Uterus (tissue), 4 donors: ENCODE data around the gene MED25. TPM values are rescaled to one million over a fixed set of nuclear protein-coding genes. Genes with fewer than 3 reads are reported as not detected.

Experiments used
- DNase-seq, 2 donors: peaks; one replicate each; pipeline ENCODE4 v3.0.0-alpha.2; 2019 to 2020
- H3K27ac ChIP-seq, 2 donors: fragments of 200-600 bp; sonication (generic); 1 replicate in 1 of 2; 2 replicates in 1 of 2; pipeline ENCODE4 v1.5.1; 2016 to 2018
- H3K27me3 ChIP-seq, 2 donors: fragments of 200-600 bp; sonication (generic); one replicate each; pipeline ENCODE4 v1.5.1; 2018 to 2019; ENCODE audit warnings: control low read depth in 1 of 2
- H3K36me3 ChIP-seq, 2 donors: fragments of 200-600 bp; sonication (generic); one replicate each; pipeline ENCODE4 v1.5.1; 2019; ENCODE audit warnings: control low read depth in 1 of 2
- H3K4me1 ChIP-seq, 2 donors: fragments of 200-600 bp; sonication (generic); one replicate each; pipeline ENCODE4 v1.5.1; 2018 to 2019; ENCODE audit warnings: control low read depth in 1 of 2
- H3K4me3 ChIP-seq, 2 donors: fragments of 200-600 bp; sonication (generic); 1 replicate in 1 of 2; 2 replicates in 1 of 2; pipeline ENCODE4 v1.5.1; 2018 to 2019; ENCODE audit warnings: mild to moderate bottlenecking in 1 of 2
- H3K9me3 ChIP-seq, 2 donors: fragments of 200-600 bp; sonication (generic); one replicate each; pipeline ENCODE4 v1.5.1; 2019; ENCODE audit warnings: control low read depth in 1 of 2
- POLR2A ChIP-seq, 2 donors: fragments of 450-650 bp; IDR thresholded peaks; one replicate each; pipeline ENCODE4 v1.6.1; 2016; ENCODE audit warnings: antibody characterized with exemption in 2 of 2, mild to moderate bottlenecking in 1 of 2, moderate library complexity in 1 of 2
- intact Hi-C: fragments of 100-400 bp; cut with DNase I; formaldehyde crosslinking; loops from one replicate; pipeline ENCODE4 v1.15.1; 2023; ENCODE audit warnings: low total_unique reads
- total RNA-seq, 4 donors: library from RNA; depleted of rRNA in 3 of 4; stranded (reverse); fragments of >200 nt in 3 of 4; gene quantifications; one replicate each; pipeline versions ENCODE4 v1.1.0 to v1.2.4, GENCODE V29; 2014 to 2023
- TF ChIP-seq, protein P1 (sequence below), 4 experiments: fragments of 200-600 bp in 2 of 4; fragments of 450-650 bp in 2 of 4; sonication (generic) in 2 of 4; IDR thresholded peaks; one replicate each; pipeline ENCODE4 v1.5.1; 2016 to 2019; ENCODE audit warnings: antibody characterized with exemption in 4 of 4, mild to moderate bottlenecking in 2 of 4, moderate library complexity in 1 of 4
- donor health status: DM: yes; HTN: yes; CAD: no.

MED25 gene
- total RNA-seq, 4 donors from 2014 or later, result 21.1 to 48.1 (median 26.8) TPM

DNA sequence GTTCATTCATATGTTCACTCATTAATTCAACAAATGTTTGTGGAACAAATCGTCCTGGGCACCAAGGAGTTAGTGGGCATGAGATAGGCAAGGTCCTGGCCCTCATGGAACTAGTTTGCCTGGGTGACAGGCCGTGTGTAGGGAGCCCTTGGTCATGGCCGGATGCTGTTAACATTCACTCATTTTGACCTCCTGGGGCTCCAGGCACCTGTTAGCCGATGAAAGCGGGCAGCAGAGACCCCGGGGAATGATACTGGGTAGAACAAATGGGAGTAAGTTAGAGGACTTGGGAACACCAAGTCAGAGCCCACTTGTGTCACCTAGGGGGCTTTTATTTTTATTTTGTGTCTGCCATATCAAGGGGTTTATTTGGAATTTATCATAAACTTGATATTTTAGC is 6.6 kb downstream of the MED25 start:
- intact Hi-C loops, result no loop called here
- no peaks in the 10 kb centered on the region for H3K9me3 ChIP-seq
- H3K36me3 ChIP-seq, result no peaks in the 10 kb centered on the region
- no peaks in the 10 kb centered on the region for H3K27me3 ChIP-seq
- DNase-seq, result no peak
- no peak for TF ChIP-seq POLR2A (IDR thresholded peaks at IDR 0.05)
- TF ChIP-seq, protein P1, sequence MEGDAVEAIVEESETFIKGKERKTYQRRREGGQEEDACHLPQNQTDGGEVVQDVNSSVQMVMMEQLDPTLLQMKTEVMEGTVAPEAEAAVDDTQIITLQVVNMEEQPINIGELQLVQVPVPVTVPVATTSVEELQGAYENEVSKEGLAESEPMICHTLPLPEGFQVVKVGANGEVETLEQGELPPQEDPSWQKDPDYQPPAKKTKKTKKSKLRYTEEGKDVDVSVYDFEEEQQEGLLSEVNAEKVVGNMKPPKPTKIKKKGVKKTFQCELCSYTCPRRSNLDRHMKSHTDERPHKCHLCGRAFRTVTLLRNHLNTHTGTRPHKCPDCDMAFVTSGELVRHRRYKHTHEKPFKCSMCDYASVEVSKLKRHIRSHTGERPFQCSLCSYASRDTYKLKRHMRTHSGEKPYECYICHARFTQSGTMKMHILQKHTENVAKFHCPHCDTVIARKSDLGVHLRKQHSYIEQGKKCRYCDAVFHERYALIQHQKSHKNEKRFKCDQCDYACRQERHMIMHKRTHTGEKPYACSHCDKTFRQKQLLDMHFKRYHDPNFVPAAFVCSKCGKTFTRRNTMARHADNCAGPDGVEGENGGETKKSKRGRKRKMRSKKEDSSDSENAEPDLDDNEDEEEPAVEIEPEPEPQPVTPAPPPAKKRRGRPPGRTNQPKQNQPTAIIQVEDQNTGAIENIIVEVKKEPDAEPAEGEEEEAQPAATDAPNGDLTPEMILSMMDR (IDR thresholded peaks at IDR 0.05), result no peak
- H3K4me3 ChIP-seq, result no peak overlapping the region
- no peak overlapping the region for H3K27ac ChIP-seq
- no peaks in the 10 kb centered on the region for H3K4me1 ChIP-seq

DNA sequence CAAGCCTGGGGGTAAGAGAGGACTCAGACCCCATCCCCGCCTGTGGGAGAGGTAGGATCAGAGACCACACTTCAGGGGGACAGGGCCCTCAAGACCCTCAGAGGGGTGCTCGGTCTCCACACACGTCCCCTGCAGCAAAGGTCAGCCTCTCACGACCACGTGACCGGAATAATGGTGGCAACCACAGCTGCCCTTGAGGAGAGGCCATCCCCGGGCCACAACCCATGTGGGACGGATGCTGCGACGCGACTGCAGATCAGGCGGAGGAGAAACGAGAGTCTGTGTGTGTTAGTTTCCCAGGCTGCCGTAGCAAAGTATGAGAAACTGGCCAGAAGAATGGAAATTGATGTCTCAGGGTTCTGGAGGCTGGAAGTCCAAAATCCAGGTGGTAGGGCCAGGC is 8.9 kb downstream of the MED25 start:
- Histone ChIP-seq H3K9me3 (no peaks in the 10 kb centered on the region), H3K4me1 (no peaks in the 10 kb centered on the region), H3K27ac (no peak overlapping the region), H3K36me3 (no peaks in the 10 kb centered on the region), H3K27me3 (no peaks in the 10 kb centered on the region), H3K4me3 (no peak overlapping the region)
- TF ChIP-seq, protein P1 (IDR thresholded peaks at IDR 0.05), result no peak
- TF ChIP-seq POLR2A (IDR thresholded peaks at IDR 0.05), result no peak
- DNase-seq, result no peak
- intact Hi-C loops, result no loop called here

DNA sequence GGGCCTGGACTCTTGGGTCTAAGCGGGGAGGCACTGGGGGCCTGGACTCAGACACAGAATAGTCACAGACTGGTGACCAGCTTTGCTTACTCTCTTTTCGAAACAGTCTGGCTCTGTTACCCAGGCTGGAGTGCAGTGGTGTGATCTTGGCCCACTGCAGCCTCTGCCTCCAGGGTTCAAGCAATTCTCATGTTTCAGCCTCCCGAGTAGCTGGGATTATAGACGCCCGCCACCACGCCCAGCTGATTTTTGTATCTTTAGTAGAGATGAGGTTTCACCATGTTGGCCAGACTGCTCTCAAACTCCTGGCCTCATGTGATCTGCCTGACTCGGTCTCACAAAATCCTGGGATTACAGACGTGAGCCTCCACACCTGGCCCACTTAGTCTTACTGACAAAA is 11.1 kb downstream of the MED25 start:
- Histone ChIP-seq H3K36me3 (no peaks in the 10 kb centered on the region), H3K4me3 (no peak overlapping the region), H3K27ac (no peak overlapping the region), H3K27me3 (no peaks in the 10 kb centered on the region), H3K4me1 (no peaks in the 10 kb centered on the region), H3K9me3 (no peaks in the 10 kb centered on the region)
- TF ChIP-seq, protein P1 (IDR thresholded peaks at IDR 0.05), result no peak
- TF ChIP-seq POLR2A (IDR thresholded peaks at IDR 0.05), result no peak
- intact Hi-C loops, result no loop called here
- DNase-seq, result no peak

DNA sequence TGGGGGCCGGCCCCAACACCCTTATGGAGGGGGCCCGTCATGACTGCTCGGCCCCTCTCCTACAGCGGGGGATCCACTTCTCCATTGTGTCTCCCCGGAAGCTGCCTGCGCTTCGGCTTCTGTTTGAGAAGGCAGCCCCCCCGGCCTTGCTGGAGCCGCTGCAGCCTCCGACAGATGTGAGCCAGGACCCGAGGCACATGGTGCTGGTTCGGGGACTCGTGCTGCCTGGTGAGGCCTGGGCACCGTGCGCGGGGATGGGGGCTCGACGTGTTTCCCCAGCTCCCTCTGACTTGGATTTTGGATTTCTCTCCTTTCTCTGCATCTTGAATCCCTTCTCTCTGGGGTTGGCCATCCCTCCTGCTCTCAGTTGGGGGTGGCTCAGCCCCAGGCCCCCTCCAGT is 11.6 kb downstream of the MED25 start:
- Histone ChIP-seq H3K36me3 (no peaks in the 10 kb centered on the region), H3K4me1 (no peaks in the 10 kb centered on the region), H3K27ac (no peak overlapping the region), H3K4me3 (no peak overlapping the region), H3K27me3 (no peaks in the 10 kb centered on the region), H3K9me3 (no peaks in the 10 kb centered on the region)
- TF ChIP-seq, protein P1 (IDR thresholded peaks at IDR 0.05), result no peak
- no peak for TF ChIP-seq POLR2A (IDR thresholded peaks at IDR 0.05)
- DNase-seq, result no peak
- intact Hi-C loops, result no loop called here

DNA sequence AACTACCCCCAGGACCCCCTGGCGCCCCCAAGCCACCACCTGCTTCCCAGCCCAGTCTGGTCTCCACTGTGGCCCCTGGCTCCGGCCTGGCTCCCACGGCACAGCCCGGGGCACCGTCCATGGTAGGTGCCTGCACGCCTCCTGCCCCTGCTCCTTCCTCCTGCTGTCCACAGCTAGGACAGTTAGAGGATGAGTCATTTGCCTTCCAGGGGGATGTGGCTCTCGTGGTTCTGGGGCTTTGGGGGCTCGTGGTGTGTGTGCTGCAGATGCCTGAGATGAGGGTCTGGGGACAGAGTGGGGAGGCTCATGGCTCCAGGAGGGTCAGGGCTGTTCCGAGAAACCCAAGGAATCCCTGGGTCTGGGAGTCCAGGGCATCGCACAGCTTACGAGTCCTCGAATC is 12.7 kb downstream of the MED25 start:
- TF ChIP-seq POLR2A (IDR thresholded peaks at IDR 0.05), result no peak
- TF ChIP-seq, protein P1 (IDR thresholded peaks at IDR 0.05), result no peak
- Histone ChIP-seq H3K4me3 (no peak overlapping the region), H3K4me1 (no peaks in the 10 kb centered on the region), H3K36me3 (no peaks in the 10 kb centered on the region), H3K27ac (no peak overlapping the region), H3K27me3 (no peaks in the 10 kb centered on the region), H3K9me3 (no peaks in the 10 kb centered on the region)
- DNase-seq, result no peak
- intact Hi-C loops, result no loop called here
